Mammary epithelial cell (primary cell): ENCODE results near the gene P2RY4.

Source experiments
- CTCF ChIP-seq, 2 donors: IDR thresholded peaks in 1 of 2; conservative IDR thresholded peaks in 1 of 2; 2 replicates each; pipeline ENCODE4 v1.5.1; 2011 to 2012; ENCODE audit warnings: inconsistent platforms in 2 of 2, low read length in 2 of 2, mild to moderate bottlenecking in 2 of 2, control low read depth in 1 of 2, low read depth in 1 of 2; ENCODE audit not compliant: insufficient read depth in 1 of 2; ENCODE audit errors: extremely low read depth in 1 of 2
- EZH2 ChIP-seq: IDR thresholded peaks from 2 replicates; pipeline ENCODE4 v1.6.1; 2012; ENCODE audit warnings: low read length, inconsistent platforms, borderline replicate concordance

- TF ChIP-seq CTCF (conservative IDR thresholded peaks at IDR 0.05 in 1 of 2, IDR thresholded peaks at IDR 0.05 in 1 of 2; ENCODE audit: extremely low read depth in 1 of 2, insufficient read depth in 1 of 2, low read depth in 1 of 2, low read length in 2 of 2), result no peak
- no peak for TF ChIP-seq EZH2
Measured at GRCh38 chrX:70240751-70241150, 19.3 kb downstream of the P2RY4 start.
